Upper lobe of left lung (tissue), 4 donors: ENCODE results near the gene REV3L.

Source experiments
- EP300 ChIP-seq, 4 donors: sonication (generic); formaldehyde crosslinking; IDR thresholded peaks; one replicate each; pipeline ENCODE4 v1.5.1; 2017; ENCODE audit warnings: antibody characterized with exemption in 4 of 4, control low read depth in 2 of 4
- POLR2A ChIP-seq, 4 donors: fragments of 450-650 bp; IDR thresholded peaks; one replicate each; pipeline ENCODE4 v1.5.1; 2016 to 2017; ENCODE audit warnings: antibody characterized with exemption in 4 of 4, mild to moderate bottlenecking in 2 of 4
- TF ChIP-seq, protein P1 (sequence below), 6 experiments: fragments of 450-650 bp in 4 of 6; fragments of 200-600 bp in 2 of 6; sonication (generic) in 2 of 6; IDR thresholded peaks; one replicate each; pipeline ENCODE4 v1.5.1; 2016 to 2019; ENCODE audit warnings: antibody characterized with exemption in 6 of 6

DNA sequence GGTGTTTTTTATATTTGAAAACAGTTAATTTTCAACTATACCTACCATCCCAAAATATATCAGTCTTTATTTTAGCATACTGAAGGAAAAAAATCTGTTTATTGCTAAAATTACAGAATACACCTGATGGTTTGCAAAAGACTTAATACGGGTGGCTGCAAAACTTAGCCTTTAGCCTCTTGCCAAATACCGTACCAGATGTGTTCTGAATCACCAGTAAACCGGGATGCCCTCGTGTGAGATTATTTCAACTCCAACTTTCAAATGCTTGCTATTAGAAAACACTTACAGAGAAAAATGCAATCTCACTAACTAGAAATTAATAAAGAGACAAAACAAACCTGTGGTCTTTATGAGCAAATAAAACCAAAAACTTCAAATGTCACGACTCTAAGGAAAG, 36.0 kb downstream of the REV3L start:
- TF ChIP-seq EP300 (IDR thresholded peaks at IDR 0.05), result no peak
- TF ChIP-seq, protein P1, sequence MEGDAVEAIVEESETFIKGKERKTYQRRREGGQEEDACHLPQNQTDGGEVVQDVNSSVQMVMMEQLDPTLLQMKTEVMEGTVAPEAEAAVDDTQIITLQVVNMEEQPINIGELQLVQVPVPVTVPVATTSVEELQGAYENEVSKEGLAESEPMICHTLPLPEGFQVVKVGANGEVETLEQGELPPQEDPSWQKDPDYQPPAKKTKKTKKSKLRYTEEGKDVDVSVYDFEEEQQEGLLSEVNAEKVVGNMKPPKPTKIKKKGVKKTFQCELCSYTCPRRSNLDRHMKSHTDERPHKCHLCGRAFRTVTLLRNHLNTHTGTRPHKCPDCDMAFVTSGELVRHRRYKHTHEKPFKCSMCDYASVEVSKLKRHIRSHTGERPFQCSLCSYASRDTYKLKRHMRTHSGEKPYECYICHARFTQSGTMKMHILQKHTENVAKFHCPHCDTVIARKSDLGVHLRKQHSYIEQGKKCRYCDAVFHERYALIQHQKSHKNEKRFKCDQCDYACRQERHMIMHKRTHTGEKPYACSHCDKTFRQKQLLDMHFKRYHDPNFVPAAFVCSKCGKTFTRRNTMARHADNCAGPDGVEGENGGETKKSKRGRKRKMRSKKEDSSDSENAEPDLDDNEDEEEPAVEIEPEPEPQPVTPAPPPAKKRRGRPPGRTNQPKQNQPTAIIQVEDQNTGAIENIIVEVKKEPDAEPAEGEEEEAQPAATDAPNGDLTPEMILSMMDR (IDR thresholded peaks at IDR 0.05), result no peak
- no peak for TF ChIP-seq POLR2A (IDR thresholded peaks at IDR 0.05)
